ENCODE data around the gene FBLN7. TPM values are rescaled to one million over a fixed set of nuclear protein-coding genes. Genes with fewer than 3 reads are reported as not detected.
A peak's percentile ranks its signal among the peaks of the same experiment; 100 is the strongest.

The FBLN7 gene, protein sequence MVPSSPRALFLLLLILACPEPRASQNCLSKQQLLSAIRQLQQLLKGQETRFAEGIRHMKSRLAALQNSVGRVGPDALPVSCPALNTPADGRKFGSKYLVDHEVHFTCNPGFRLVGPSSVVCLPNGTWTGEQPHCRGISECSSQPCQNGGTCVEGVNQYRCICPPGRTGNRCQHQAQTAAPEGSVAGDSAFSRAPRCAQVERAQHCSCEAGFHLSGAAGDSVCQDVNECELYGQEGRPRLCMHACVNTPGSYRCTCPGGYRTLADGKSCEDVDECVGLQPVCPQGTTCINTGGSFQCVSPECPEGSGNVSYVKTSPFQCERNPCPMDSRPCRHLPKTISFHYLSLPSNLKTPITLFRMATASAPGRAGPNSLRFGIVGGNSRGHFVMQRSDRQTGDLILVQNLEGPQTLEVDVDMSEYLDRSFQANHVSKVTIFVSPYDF
- 0.27 and 0.73 TPM in 2 replicates for total RNA-seq (2022)
- percentile 28 among the genes with signal in this experiment for Bru-seq, nascent RNA
- percentile 29 among the genes with signal in this experiment for BruChase-seq, experiment 1, labeled RNA remaining after a 6-hour chase
- percentile 39 among the genes with signal in this experiment for BruChase-seq, experiment 2, labeled RNA remaining after a 2-hour chase
- long read RNA-seq, partial matches to known transcripts, result 0 of 1 reads
- long read RNA-seq, other reads (novel, unspliced or antisense), result 1 of 1 reads

DNA sequence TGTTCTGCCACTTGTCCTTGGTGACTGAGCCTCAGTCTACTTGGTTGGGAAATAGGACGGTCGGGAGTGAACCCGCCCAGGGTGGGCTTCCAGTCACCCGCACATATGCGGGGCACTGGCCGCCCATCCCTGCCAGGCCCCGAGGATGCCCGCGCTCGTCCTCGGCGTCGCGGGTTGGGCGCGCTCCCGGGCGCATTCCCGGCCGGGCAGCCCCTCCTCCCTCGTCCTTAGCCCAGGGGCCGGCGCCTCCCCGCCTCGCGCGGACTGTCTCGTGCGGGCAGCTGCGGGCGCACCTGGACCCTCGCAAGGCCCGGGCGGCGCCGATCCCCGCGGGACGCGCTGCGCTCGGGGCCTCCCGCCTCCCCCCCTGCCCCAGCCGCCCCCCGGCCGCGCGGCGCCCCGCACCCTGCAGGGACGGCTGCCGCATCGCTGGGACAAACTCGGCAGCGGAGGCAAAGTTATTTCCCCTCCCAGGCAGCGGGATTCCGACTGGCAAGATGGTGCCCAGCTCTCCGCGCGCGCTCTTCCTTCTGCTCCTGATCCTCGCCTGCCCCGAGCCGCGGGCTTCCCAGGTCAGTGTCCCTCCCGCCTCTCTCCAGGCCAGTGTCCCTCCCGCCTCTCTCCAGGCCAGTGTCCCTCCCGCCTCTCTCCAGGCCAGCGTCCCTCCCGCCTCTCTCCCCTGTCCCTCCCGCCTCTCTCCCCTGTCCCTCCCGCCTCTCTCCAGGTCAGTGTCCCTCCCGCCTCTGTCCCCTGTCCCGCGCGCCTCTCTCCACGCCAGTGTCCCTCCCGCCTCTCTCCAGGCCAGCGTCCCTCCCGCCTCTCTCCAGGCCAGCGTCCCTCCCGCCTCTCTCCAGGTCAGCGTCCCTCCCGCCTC, at the start of gene FBLN7:
Gene FBLN7 (plus strand): TSS at position 227 of the 874 bp plus-strand sequence. CDS start 271 bp downstream, at position 498.
- BruUV-seq (replicated peaks), result no TSS peak
- CTCF ChIA-PET, result interaction anchor here (0.8 to 1.2 kb wide), 2 partner anchors 10 to 382 kb away, joined by 4 read pairs; no protein-coding TSS in a partner anchor
- Mint-ChIP-seq H3K27ac (ENCODE audit: unreplicated experiment) (no peak within 1 kb of the TSS), H3K27me3 (ENCODE audit: unreplicated experiment) (no peaks in the 10 kb centered on the region), H3K4me1 (ENCODE audit: low read depth, unreplicated experiment) (no peaks in the 10 kb centered on the region), H3K9me3 (ENCODE audit: low read depth, unreplicated experiment) (no peaks in the 10 kb centered on the region), H3K36me3 (ENCODE audit: insufficient read depth, unreplicated experiment) (peaks cover 10% of the 10 kb centered on the region), H3K4me3 (ENCODE audit: low read depth, unreplicated experiment) (peak within 1 kb of the TSS; percentile 68)
- intact Hi-C loops (cut with micrococcal nuclease; ENCODE audit: unreplicated experiment), result no loop called here
- peak; percentile 23 for DNase-seq
- TF ChIP-seq, protein P1, sequence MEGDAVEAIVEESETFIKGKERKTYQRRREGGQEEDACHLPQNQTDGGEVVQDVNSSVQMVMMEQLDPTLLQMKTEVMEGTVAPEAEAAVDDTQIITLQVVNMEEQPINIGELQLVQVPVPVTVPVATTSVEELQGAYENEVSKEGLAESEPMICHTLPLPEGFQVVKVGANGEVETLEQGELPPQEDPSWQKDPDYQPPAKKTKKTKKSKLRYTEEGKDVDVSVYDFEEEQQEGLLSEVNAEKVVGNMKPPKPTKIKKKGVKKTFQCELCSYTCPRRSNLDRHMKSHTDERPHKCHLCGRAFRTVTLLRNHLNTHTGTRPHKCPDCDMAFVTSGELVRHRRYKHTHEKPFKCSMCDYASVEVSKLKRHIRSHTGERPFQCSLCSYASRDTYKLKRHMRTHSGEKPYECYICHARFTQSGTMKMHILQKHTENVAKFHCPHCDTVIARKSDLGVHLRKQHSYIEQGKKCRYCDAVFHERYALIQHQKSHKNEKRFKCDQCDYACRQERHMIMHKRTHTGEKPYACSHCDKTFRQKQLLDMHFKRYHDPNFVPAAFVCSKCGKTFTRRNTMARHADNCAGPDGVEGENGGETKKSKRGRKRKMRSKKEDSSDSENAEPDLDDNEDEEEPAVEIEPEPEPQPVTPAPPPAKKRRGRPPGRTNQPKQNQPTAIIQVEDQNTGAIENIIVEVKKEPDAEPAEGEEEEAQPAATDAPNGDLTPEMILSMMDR (IDR thresholded peaks at IDR 0.05; ENCODE audit: unreplicated experiment), result no peak

DNA sequence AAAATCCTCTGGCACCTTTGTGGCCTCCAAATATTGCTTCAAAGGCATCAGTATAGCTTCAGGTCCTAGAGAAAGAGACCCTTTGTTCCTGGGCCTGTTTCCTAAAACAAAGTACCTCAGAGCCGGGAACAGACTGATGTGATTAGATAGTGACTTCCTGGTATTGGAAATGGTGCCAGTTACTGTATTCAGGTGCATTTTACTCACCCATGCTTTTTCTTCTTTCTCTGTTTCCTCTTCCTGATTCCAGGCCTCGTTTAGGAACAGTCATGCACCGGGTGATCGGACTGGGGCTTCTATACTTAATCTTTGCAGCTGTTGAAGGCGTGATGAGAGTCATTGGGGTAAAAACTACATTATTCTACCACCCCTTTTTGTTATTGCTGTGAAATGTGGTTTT, 48.8 kb upstream of the FBLN7 start:
- Mint-ChIP-seq H3K27me3 (ENCODE audit: unreplicated experiment) (no peaks in the 10 kb centered on the region), H3K4me3 (ENCODE audit: low read depth, unreplicated experiment) (no peak overlapping the region), H3K4me1 (ENCODE audit: low read depth, unreplicated experiment) (peaks cover 21% of the 10 kb centered on the region), H3K36me3 (ENCODE audit: insufficient read depth, unreplicated experiment) (peaks cover 41% of the 10 kb centered on the region), H3K27ac (ENCODE audit: unreplicated experiment) (peak overlapping the region; percentile 29), H3K9me3 (ENCODE audit: low read depth, unreplicated experiment) (no peaks in the 10 kb centered on the region)
- TF ChIP-seq, protein P1 (IDR thresholded peaks at IDR 0.05; ENCODE audit: unreplicated experiment), result no peak
- no peak for DNase-seq
- BruUV-seq (replicated peaks), result no TSS peak
- intact Hi-C loops (cut with micrococcal nuclease; ENCODE audit: unreplicated experiment), result no loop called here
- CTCF ChIA-PET, result no interaction called here

DNA sequence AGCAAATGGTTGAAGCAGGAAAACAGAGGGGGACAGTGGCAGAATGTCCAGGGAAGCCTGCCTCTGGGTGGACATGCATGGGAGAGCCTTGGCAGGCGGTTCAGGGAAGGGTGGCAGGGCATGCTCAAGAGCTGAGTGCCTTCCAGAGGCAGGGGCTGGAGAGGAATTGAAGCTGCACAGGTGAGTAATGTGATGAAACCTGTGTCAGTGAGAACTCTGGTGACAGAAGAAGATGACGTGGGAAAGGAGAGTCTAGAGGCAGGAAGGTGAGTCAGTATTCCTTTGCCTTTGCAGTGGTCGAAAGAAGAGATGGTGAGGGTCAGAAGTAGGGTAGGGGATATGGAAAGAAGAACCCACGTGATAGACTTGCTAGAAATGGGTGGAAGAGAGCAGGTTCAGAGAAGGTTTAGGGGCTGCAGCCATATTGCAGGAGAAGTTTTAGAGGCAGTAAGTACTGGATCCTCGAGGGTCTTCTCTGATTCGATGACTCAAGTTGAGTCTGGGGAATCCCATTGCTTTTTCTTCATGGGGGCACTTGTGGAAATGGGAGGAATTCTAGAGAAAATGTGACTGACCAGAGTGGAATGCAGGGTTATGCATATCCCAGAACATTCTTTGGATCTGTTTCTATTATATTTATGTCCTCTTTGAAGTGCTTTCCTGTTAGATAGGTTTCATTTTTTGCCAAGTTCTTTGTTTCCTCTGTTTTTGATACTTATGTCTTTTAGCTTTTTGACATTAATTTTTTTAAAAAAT, 45.7 kb upstream of the FBLN7 start:
- H3K9me3 Mint-ChIP-seq (ENCODE audit: low read depth, unreplicated experiment), result no peaks in the 10 kb centered on the region

More for the DNA sequence above, 45.7 kb upstream of the FBLN7 start:
- H3K27me3 Mint-ChIP-seq (ENCODE audit: unreplicated experiment), result no peaks in the 10 kb centered on the region
- no peak overlapping the region for H3K27ac Mint-ChIP-seq (ENCODE audit: unreplicated experiment)
- peaks cover 38% of the 10 kb centered on the region for H3K36me3 Mint-ChIP-seq (ENCODE audit: insufficient read depth, unreplicated experiment)
- CTCF ChIA-PET, result no interaction called here
- intact Hi-C loops (cut with micrococcal nuclease; ENCODE audit: unreplicated experiment), result no loop called here
- no peak for DNase-seq
- H3K4me1 Mint-ChIP-seq (ENCODE audit: low read depth, unreplicated experiment), result peaks cover 13% of the 10 kb centered on the region
- H3K4me3 Mint-ChIP-seq (ENCODE audit: low read depth, unreplicated experiment), result no peak overlapping the region
- no TSS peak for BruUV-seq (replicated peaks)
- TF ChIP-seq, protein P1 (IDR thresholded peaks at IDR 0.05; ENCODE audit: unreplicated experiment), result no peak

Measured in Calu3 (cell line).